HCT116 (cell line): Measurements from ENCODE around the gene MRPL24. TPM values are rescaled to one million over a fixed set of nuclear protein-coding genes. Genes with fewer than 3 reads are reported as not detected.

Source experiments
- ATAC-seq: fragments of 200-7000 bp; cut with Tn5 transposase; 2 replicates; pipeline ENCODE4 v1.9.1; 2020; ENCODE audit warnings: mild to moderate bottlenecking, moderate library complexity
- BruUV-seq: library from RNA; stranded (reverse); fragments of 400-500 nt; replicated peaks from 2 replicates; lab custom pipeline; 2021; lab: Mats Ljungman, UMichigan
- CTCF ChIA-PET: fragments of 300-600 bp; sonication (Branson Sonifier 250); formaldehyde crosslinking; loops from one replicate; lab custom pipeline; 2021; ENCODE audit warnings: antibody characterized with exemption; lab: Charles Lee
- POLR2A ChIA-PET: fragments of 300-600, 350-600 bp; sonication (Branson Sonifier 250); formaldehyde crosslinking; loops from one replicate; lab custom pipeline; 2021; ENCODE audit warnings: antibody characterized with exemption; lab: Charles Lee
- RAD21 ChIA-PET, 2 experiments: fragments of 300-600 bp; sonication (Branson Sonifier 250); formaldehyde crosslinking; loops; one replicate each; lab custom pipeline; 2023; ENCODE audit warnings: low total read pairs in 2 of 2; ENCODE audit not compliant: uncharacterized antibody in 2 of 2, unreplicated experiment in 2 of 2, low non-redundant PET in 1 of 2; lab: Charles Lee
- DNase-seq: peaks from one replicate; pipeline ENCODE4 v3.0.0-alpha.2; 2010; ENCODE audit warnings: low read depth, low spot score
- H2AFZ ChIP-seq: fragments of 200-600 bp; shearing (Covaris generic), sonication (generic); 2 replicates; pipeline ENCODE4 v1.6.1; 2017; ENCODE audit warnings: low read depth, mixed run types, mixed read lengths, antibody characterized with exemption, low read length; ENCODE audit not compliant: poor library complexity, severe bottlenecking
- H3K27ac ChIP-seq: 2 replicates; pipeline ENCODE4 v1.5.1; 2012; ENCODE audit warnings: low read depth, low read length
- H3K27me3 ChIP-seq: fragments of 200-600 bp; sonication (generic); 2 replicates; pipeline ENCODE4 v1.6.1; 2016; ENCODE audit warnings: mixed run types, low read length, mixed read lengths; ENCODE audit not compliant: insufficient read depth
- H3K36me3 ChIP-seq, 2 experiments: fragments of 200-500 bp in 1 of 2; fragments of 200-600 bp in 1 of 2; sonication (Bioruptor generic) in 1 of 2; sonication (generic) in 1 of 2; 2 replicates each; pipeline versions ENCODE4 v1.5.1 to v1.6.1; 2014 to 2016; ENCODE audit warnings: low read length in 2 of 2, inconsistent platforms in 1 of 2, mixed read lengths in 1 of 2, mixed run types in 1 of 2; ENCODE audit not compliant: insufficient read depth in 2 of 2, control insufficient read depth in 1 of 2
- H3K4me1 ChIP-seq, 2 experiments: fragments of 200-600 bp in 1 of 2; sonication (generic) in 1 of 2; 2 replicates each; pipeline versions ENCODE4 v1.5.1 to v1.6.1; 2012 to 2017; ENCODE audit warnings: low read length in 2 of 2, inconsistent platforms in 1 of 2, mild to moderate bottlenecking in 1 of 2, mixed read lengths in 1 of 2, mixed run types in 1 of 2, moderate library complexity in 1 of 2; ENCODE audit not compliant: insufficient read depth in 2 of 2, control insufficient read depth in 1 of 2
- H3K4me2 ChIP-seq: fragments of 200-600 bp; sonication (generic); 2 replicates; pipeline ENCODE4 v1.6.1; 2017; ENCODE audit warnings: mixed run types, low read length, mixed read lengths
- H3K4me3 ChIP-seq, 2 experiments: fragments of 200-600 bp in 1 of 2; sonication (generic) in 1 of 2; replicated peaks in 1 of 2; 2 replicates each; pipeline ENCODE4 v1.5.1; 2011 to 2016; ENCODE audit warnings: low read length in 2 of 2, control low read depth in 1 of 2, low read depth in 1 of 2, mild to moderate bottlenecking in 1 of 2, mixed read lengths in 1 of 2, mixed run types in 1 of 2
- H3K79me2 ChIP-seq: fragments of 200-600 bp; sonication (generic); 2 replicates; pipeline ENCODE4 v1.6.1; 2017; ENCODE audit warnings: mild to moderate bottlenecking, mixed run types, low read length, moderate library complexity, mixed read lengths; ENCODE audit not compliant: insufficient read depth
- H3K9ac ChIP-seq: fragments of 200-600 bp; sonication (generic); 2 replicates; pipeline ENCODE4 v1.6.1; 2016; ENCODE audit warnings: low read length, mixed read lengths
- H3K9me2 ChIP-seq: fragments of 200-600 bp; sonication (generic), shearing (Covaris generic); 2 replicates; pipeline ENCODE4 v1.6.1; 2017; ENCODE audit warnings: mixed run types, mild to moderate bottlenecking, moderate library complexity; ENCODE audit not compliant: insufficient read depth
- H3K9me3 ChIP-seq, 2 experiments: fragments of 200-500 bp in 1 of 2; fragments of 200-600 bp in 1 of 2; sonication (Bioruptor generic) in 1 of 2; sonication (generic) in 1 of 2; 2 replicates each; pipeline ENCODE4 v1.6.1; 2014 to 2017; ENCODE audit warnings: low read length in 2 of 2, mixed read lengths in 2 of 2, inconsistent platforms in 1 of 2, low read depth in 1 of 2, mild to moderate bottlenecking in 1 of 2, mixed run types in 1 of 2, moderate library complexity in 1 of 2; ENCODE audit not compliant: control insufficient read depth in 1 of 2, insufficient read depth in 1 of 2
- H4K20me1 ChIP-seq: fragments of 200-600 bp; sonication (generic), shearing (Covaris generic); 2 replicates; pipeline ENCODE4 v1.6.1; 2017; ENCODE audit warnings: mixed run types, mild to moderate bottlenecking, moderate library complexity; ENCODE audit not compliant: insufficient read depth
- JUND ChIP-seq: IDR thresholded peaks from 2 replicates; pipeline ENCODE4 v1.6.1; 2012
- POLR2AphosphoS5 ChIP-seq: IDR thresholded peaks from 2 replicates; pipeline ENCODE4 v1.6.1; 2011; ENCODE audit warnings: mild to moderate bottlenecking, low read depth, low read length, moderate library complexity
- TCF7L2 ChIP-seq: IDR thresholded peaks from 2 replicates; pipeline ENCODE4 v1.7.0; 2011; ENCODE audit warnings: borderline replicate concordance, inconsistent platforms; ENCODE audit not compliant: insufficient read depth, insufficient read length; ENCODE audit errors: extremely low read depth
- YY1 ChIP-seq: IDR thresholded peaks from 2 replicates; pipeline ENCODE4 v1.6.1; 2011; ENCODE audit warnings: low read length, low read depth, moderate library complexity, mild to moderate bottlenecking; ENCODE audit not compliant: insufficient replicate concordance; ENCODE audit errors: extremely low read depth
- ZFX ChIP-seq: fragments of 450-650 bp; IDR thresholded peaks from 2 replicates; pipeline ENCODE4 v1.6.1; 2017
- ZNF274 ChIP-seq: fragments of 200-500 bp; sonication (Bioruptor generic); IDR thresholded peaks from 2 replicates; pipeline ENCODE4 v1.6.1; 2014; ENCODE audit warnings: mild to moderate bottlenecking, low read depth, low read length, inconsistent platforms
- intact Hi-C: fragments of 100-400 bp; cut with micrococcal nuclease; formaldehyde crosslinking; loops from 2 replicates; pipeline ENCODE4 v1.10.0; 2022
- total RNA-seq: library from RNA; stranded (reverse); gene quantifications from one replicate; pipeline ENCODE4 v1.2.1, GENCODE V29; 2021; ENCODE audit not compliant: unreplicated experiment

Gene MRPL24
- total RNA-seq, 1 experiment from 2014 or later: 111 TPM

DNA sequence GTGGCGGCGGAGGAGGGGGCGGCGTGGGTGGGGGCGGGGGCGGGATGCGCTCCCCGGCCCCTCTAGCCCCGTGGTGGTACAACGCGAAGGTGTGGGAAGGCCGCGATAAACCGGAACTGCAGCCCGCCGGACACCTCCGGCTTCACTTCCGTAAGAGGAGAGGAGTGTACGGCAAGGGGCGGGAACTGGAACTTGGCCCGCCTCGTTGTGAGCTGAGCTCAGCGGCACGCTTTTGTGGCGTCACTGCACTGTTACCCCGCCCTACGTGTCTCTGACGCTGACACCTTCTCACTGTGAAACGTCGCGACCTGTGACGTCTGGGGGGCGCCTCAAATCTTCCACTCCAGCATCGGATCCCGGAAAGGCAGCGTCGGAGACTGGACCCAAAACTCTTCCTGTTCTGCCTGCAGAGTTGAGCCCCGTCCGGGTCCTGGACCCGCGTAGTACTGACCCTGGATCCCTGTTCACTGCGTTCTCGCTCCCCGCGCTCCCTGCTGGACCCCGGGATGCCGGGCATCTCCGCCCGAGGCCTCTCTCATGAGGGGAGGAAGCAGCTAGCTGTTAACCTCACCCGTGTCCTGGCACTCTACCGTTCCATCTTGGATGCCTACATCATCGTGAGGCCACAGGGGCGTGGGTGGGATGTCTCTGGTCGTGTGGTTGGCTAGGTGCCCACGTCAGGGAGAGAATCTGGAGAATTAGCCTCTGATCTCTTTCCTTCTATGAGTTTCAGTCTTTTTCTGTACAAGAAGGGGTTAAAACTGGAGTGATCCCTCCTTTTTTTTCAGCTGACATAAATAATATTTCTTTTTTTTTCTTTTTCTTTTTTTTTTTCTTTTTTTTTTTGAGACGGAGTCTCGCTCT lies 12.1 kb downstream of the MRPL24 start, which contains the start of gene ISG20L2:
Gene ISG20L2 (minus strand): TSS at position 168 of the 864 bp plus-strand sequence. CDS start 1,114 bp downstream, outside the sequence.
- DNase-seq (peak; percentile 97), ATAC-seq (peak; percentile 85)
- ChIA-PET CTCF (interaction anchor here (0.6 to 10.8 kb wide), 12 partner anchors 12 to 199 kb away, joined by 3 to 508 read pairs (median 8); partner anchors contain the start of genes CRABP2, INSRR, NTRK1 and PRCC), RAD21 (interaction anchor here (0.7 to 1.5 kb wide), 8 partner anchors 12 to 161 kb away, joined by 3 to 6 read pairs (median 4); partner anchors contain the start of genes HDGF (in 1 of the 2), MRPL24 (in 1 of the 2) and PRCC (in 1 of the 2)), POLR2A (interaction anchor here (0.7 to 4.9 kb wide), 14 partner anchors 10 to 259 kb away, joined by 3 to 69 read pairs (median 8); partner anchors contain the start of genes CRABP2, HDGF, MRPL24 and NTRK1)
- TSS peak; percentile 77 for BruUV-seq
- no peaks in the 10 kb centered on the region for H3K9me2 ChIP-seq
- H3K36me3 ChIP-seq: peaks cover 8 to 19% of the 10 kb centered on the region in 2 experiments
- peaks cover 15% of the 10 kb centered on the region; the same call in 1 of the 2 replicates for H4K20me1 ChIP-seq
- H3K4me3 ChIP-seq: peak within 1 kb of the TSS; percentile 92 to 93
- peaks cover 57% of the 10 kb centered on the region for H3K79me2 ChIP-seq
- peak within 1 kb of the TSS; percentile 93 for H3K9ac ChIP-seq
- no peaks in the 10 kb centered on the region for H3K27me3 ChIP-seq
- peak; percentile 21 for TF ChIP-seq YY1
- TF ChIP-seq ZNF274: no peak
- peak; percentile 86 for TF ChIP-seq POLR2AphosphoS5
- TF ChIP-seq ZFX: peak; percentile 92
- peak; percentile 65 for TF ChIP-seq TCF7L2
- no peak for TF ChIP-seq JUND
- intact Hi-C loops: loop anchor here (1.0 kb wide), 2 partner anchors 12 to 38 kb away; partner anchors contain the start of genes MRPL24 and PRCC
- H3K9me3 ChIP-seq: no peaks in the 10 kb centered on the region
- H3K27ac ChIP-seq: peak within 1 kb of the TSS; percentile 81
- no peak within 1 kb of the TSS for H2AFZ ChIP-seq
- H3K4me1 ChIP-seq: peaks cover 24 to 34% of the 10 kb centered on the region in 2 experiments
- H3K4me2 ChIP-seq: peak within 1 kb of the TSS; percentile 97
